BLaER1 (cell line): ENCODE results near the gene TTL.
"Not testable (repeated sequence)": the region's sequence is repeated elsewhere in the genome, so short reads cannot be mapped to it uniquely, and the experiment has no call there.

Experiments
- H3K27ac ChIP-seq: shearing (Covaris generic); formaldehyde crosslinking; 2 replicates; pipeline ENCODE4 v1.8.1; 2022
- H3K27me3 ChIP-seq: shearing (Covaris generic); formaldehyde crosslinking; 2 replicates; pipeline ENCODE4 v1.8.1; 2022
- H3K36me3 ChIP-seq: shearing (Covaris generic); formaldehyde crosslinking; 2 replicates; pipeline ENCODE4 v1.8.1; 2022
- H3K4me1 ChIP-seq: shearing (Covaris generic); formaldehyde crosslinking; 2 replicates; pipeline ENCODE4 v1.8.1; 2022
- H3K4me2 ChIP-seq: shearing (Covaris generic); formaldehyde crosslinking; 2 replicates; pipeline ENCODE4 v1.8.1; 2022
- H3K4me3 ChIP-seq: shearing (Covaris generic); formaldehyde crosslinking; 2 replicates; pipeline ENCODE4 v1.8.1; 2022
- H3K9ac ChIP-seq: shearing (Covaris generic); formaldehyde crosslinking; 2 replicates; pipeline ENCODE4 v1.8.1; 2022
- H3K9me3 ChIP-seq: shearing (Covaris generic); formaldehyde crosslinking; 2 replicates; pipeline ENCODE4 v1.8.1; 2022
- H4K20me1 ChIP-seq: shearing (Covaris generic); formaldehyde crosslinking; 2 replicates; pipeline ENCODE4 v1.8.1; 2022
- Cebpa-rat ChIP-seq: shearing (Covaris generic); IDR thresholded peaks from 2 replicates; pipeline ENCODE4 v1.8.1; 2022

TTL gene

GRCh38 chr2:112493048-112493447 lies 11.1 kb downstream of the TTL start:
- H3K27me3 ChIP-seq, result no peaks in the 10 kb centered on the region
- no peak overlapping the region for H3K4me2 ChIP-seq
- H3K9ac ChIP-seq, result no peak overlapping the region
- no peak overlapping the region for H3K4me3 ChIP-seq
- peaks cover 7% of the 10 kb centered on the region; the same call in 1 of the 2 replicates for H4K20me1 ChIP-seq
- H3K36me3 ChIP-seq, result peaks cover 57% of the 10 kb centered on the region
- H3K27ac ChIP-seq, result no peak overlapping the region
- no peak for TF ChIP-seq Cebpa-rat
- no peaks in the 10 kb centered on the region for H3K9me3 ChIP-seq
- peaks cover 11% of the 10 kb centered on the region; the same call in 1 of the 2 replicates for H3K4me1 ChIP-seq

- Histone ChIP-seq H3K4me1 (peaks cover 11% of the 10 kb centered on the region; the same call in 1 of the 2 replicates), H3K4me3 (no peak overlapping the region), H3K36me3 (peaks cover 57% of the 10 kb centered on the region), H3K27ac (no peak overlapping the region), H3K27me3 (no peaks in the 10 kb centered on the region), H3K9ac (no peak overlapping the region), H4K20me1 (peaks cover 5% of the 10 kb centered on the region; the same call in 1 of the 2 replicates), H3K9me3 (no peaks in the 10 kb centered on the region), H3K4me2 (no peak overlapping the region)
- TF ChIP-seq Cebpa-rat, result no peak
These were observed 12.1 kb downstream of the TTL start for GRCh38 chr2:112493858-112494648.

GRCh38 chr2:112494828-112495227 lies 12.9 kb downstream of the TTL start:
- no peaks in the 10 kb centered on the region for H3K9me3 ChIP-seq
- no peak overlapping the region for H3K27ac ChIP-seq

GRCh38 chr2:112495878-112496277 lies 13.9 kb downstream of the TTL start:
- Histone ChIP-seq H3K4me1 (peaks cover 11% of the 10 kb centered on the region; the same call in 1 of the 2 replicates), H3K36me3 (peaks cover 50% of the 10 kb centered on the region)
- not testable (repeated sequence) for H3K27me3 ChIP-seq, H3K4me3 ChIP-seq, H3K9me3 ChIP-seq, H3K27ac ChIP-seq, H4K20me1 ChIP-seq, H3K9ac ChIP-seq, H3K4me2 ChIP-seq

More at GRCh38 chr2:112494828-112495227, 12.9 kb downstream of the TTL start:
- peaks cover 11% of the 10 kb centered on the region; the same call in 1 of the 2 replicates for H3K4me1 ChIP-seq
- H3K36me3 ChIP-seq, result peaks cover 56% of the 10 kb centered on the region
- no peak overlapping the region for H3K4me2 ChIP-seq
- H4K20me1 ChIP-seq, result peaks cover 5% of the 10 kb centered on the region; the same call in 1 of the 2 replicates
- H3K9ac ChIP-seq, result no peak overlapping the region
- no peak overlapping the region for H3K4me3 ChIP-seq
- no peak for TF ChIP-seq Cebpa-rat
- H3K27me3 ChIP-seq, result no peaks in the 10 kb centered on the region

GRCh38 chr2:112500850-112501484 lies 19.0 kb downstream of the TTL start:
- H4K20me1 ChIP-seq, H3K4me3 ChIP-seq, H3K9ac ChIP-seq, H3K27ac ChIP-seq, H3K9me3 ChIP-seq, H3K27me3 ChIP-seq, H3K4me2 ChIP-seq, H3K4me1 ChIP-seq: not testable (repeated sequence)
- peaks cover 35% of the 10 kb centered on the region for H3K36me3 ChIP-seq

- not testable (repeated sequence) for H3K27me3 ChIP-seq, H3K4me3 ChIP-seq, H4K20me1 ChIP-seq, H3K4me1 ChIP-seq, H3K27ac ChIP-seq, H3K9me3 ChIP-seq, H3K4me2 ChIP-seq, H3K9ac ChIP-seq
- peaks cover 34% of the 10 kb centered on the region for H3K36me3 ChIP-seq
These were observed 27.5 kb downstream of the TTL start for GRCh38 chr2:112509239-112509998.

- Histone ChIP-seq H3K4me2 (no peak overlapping the region), H3K27ac (no peak overlapping the region), H3K36me3 (peaks cover 87% of the 10 kb centered on the region), H3K4me1 (no peaks in the 10 kb centered on the region), H3K27me3 (no peaks in the 10 kb centered on the region; the same call in 1 of the 2 replicates), H4K20me1 (no peaks in the 10 kb centered on the region), H3K9me3 (peaks cover 20% of the 10 kb centered on the region), H3K9ac (no peak overlapping the region), H3K4me3 (no peak overlapping the region)
- no peak for TF ChIP-seq Cebpa-rat
These were observed 34.8 kb downstream of the TTL start for GRCh38 chr2:112516801-112517200.

- Histone ChIP-seq H4K20me1 (no peaks in the 10 kb centered on the region), H3K4me1 (no peaks in the 10 kb centered on the region), H3K9ac (no peak overlapping the region), H3K36me3 (peaks cover 99% of the 10 kb centered on the region), H3K9me3 (peaks cover 25% of the 10 kb centered on the region), H3K4me3 (no peak overlapping the region), H3K4me2 (no peak overlapping the region), H3K27me3 (no peaks in the 10 kb centered on the region; the same call in 1 of the 2 replicates), H3K27ac (no peak overlapping the region)
- no peak for TF ChIP-seq Cebpa-rat
These were observed 36.9 kb downstream of the TTL start for GRCh38 chr2:112518807-112519206.

- no peak overlapping the region for H3K4me3 ChIP-seq
These were observed 37.5 kb downstream of the TTL start for GRCh38 chr2:112519506-112519905.

More at GRCh38 chr2:112519506-112519905, 37.5 kb downstream of the TTL start:
- Histone ChIP-seq H3K9ac (no peak overlapping the region), H3K27ac (no peak overlapping the region), H4K20me1 (no peaks in the 10 kb centered on the region), H3K4me2 (no peak overlapping the region), H3K4me1 (no peaks in the 10 kb centered on the region), H3K36me3 (peaks cover 94% of the 10 kb centered on the region), H3K27me3 (no peaks in the 10 kb centered on the region; the same call in 1 of the 2 replicates), H3K9me3 (peaks cover 20% of the 10 kb centered on the region)
- no peak for TF ChIP-seq Cebpa-rat
